ENCODE data around the gene ALKBH8.
"Not testable (repeated sequence)": the region's sequence is repeated elsewhere in the genome, so short reads cannot be mapped to it uniquely, and the experiment has no call there.

The ALKBH8 gene

GRCh38 chr11:107504981-107505380 is 60.6 kb downstream of the ALKBH8 start:
- DNase-seq = no peak

- no peak for DNase-seq
Observed at GRCh38 chr11:107501713-107502112, 63.8 kb downstream of the ALKBH8 start.

GRCh38 chr11:107497371-107497770 is 68.2 kb downstream of the ALKBH8 start:
- DNase-seq = not testable (repeated sequence)

GRCh38 chr11:107496011-107496410 is 69.5 kb downstream of the ALKBH8 start:
- no peak for DNase-seq

- no peak for DNase-seq
Observed at GRCh38 chr11:107494055-107494454, 71.5 kb downstream of the ALKBH8 start.

GRCh38 chr11:107493117-107493516 is 72.4 kb downstream of the ALKBH8 start:
- no peak for DNase-seq

- no peak for DNase-seq
Observed at GRCh38 chr11:107490836-107491235, 74.7 kb downstream of the ALKBH8 start.

- DNase-seq = no peak
Observed at GRCh38 chr11:107482234-107482633, 83.3 kb downstream of the ALKBH8 start.

GRCh38 chr11:107478922-107479321 is 86.6 kb downstream of the ALKBH8 start:
- no peak for DNase-seq

GRCh38 chr11:107477820-107478219 is 87.7 kb downstream of the ALKBH8 start:
- no peak for DNase-seq

- no peak for DNase-seq
Observed at GRCh38 chr11:107473792-107474191, 91.7 kb downstream of the ALKBH8 start.

GRCh38 chr11:107472966-107473365 is 92.6 kb downstream of the ALKBH8 start:
- no peak for DNase-seq

GRCh38 chr11:107468596-107468995 is 96.9 kb downstream of the ALKBH8 start:
- DNase-seq = peak; percentile 17

- no peak for DNase-seq
Observed at GRCh38 chr11:107467696-107468095, 97.8 kb downstream of the ALKBH8 start.

GRCh38 chr11:107466275-107466866 is 99.2 kb downstream of the ALKBH8 start:
- DNase-seq = not testable (repeated sequence)

- DNase-seq = peak; percentile 83
Observed at GRCh38 chr11:107457558-107458271, 107.8 kb downstream of the ALKBH8 start, which contains the start of gene CWF19L2. Gene CWF19L2, minus strand, starts transcription at chr11:107457825. Its CDS starts 9 bp downstream, at chr11:107457816.

GRCh38 chr11:107457205-107457557 is 108.4 kb downstream of the ALKBH8 start:
- no peak for DNase-seq

- DNase-seq = no peak
Observed at GRCh38 chr11:107453594-107454286, 111.8 kb downstream of the ALKBH8 start.
